GM12875 (cell line): ENCODE measurements around the gene ABTB2.

Experiments used
- H3K4me3 ChIP-seq: one replicate; pipeline ENCODE4 v1.5.1; 2011; ENCODE audit warnings: low read depth, low read length, control low read depth
- CTCF ChIP-seq: IDR thresholded peaks from 2 replicates; pipeline ENCODE4 v1.5.1; 2011; ENCODE audit warnings: low read depth, mild to moderate bottlenecking, control low read depth, inconsistent platforms, low read length, moderate library complexity, borderline replicate concordance; ENCODE audit not compliant: insufficient read depth

ABTB2 gene

GRCh38 chr11:34303028-34303570 is 54.7 kb downstream of the ABTB2 start:
- TF ChIP-seq CTCF = no peak
- no peak overlapping the region for H3K4me3 ChIP-seq

- H3K4me3 ChIP-seq = no peak overlapping the region
- no peak for TF ChIP-seq CTCF
These were observed 55.5 kb downstream of the ABTB2 start for GRCh38 chr11:34302046-34302921.

GRCh38 chr11:34300926-34301295 is 56.9 kb downstream of the ABTB2 start:
- no peak overlapping the region for H3K4me3 ChIP-seq
- TF ChIP-seq CTCF = no peak

- H3K4me3 ChIP-seq = no peak overlapping the region
- TF ChIP-seq CTCF = no peak
These were observed 57.5 kb downstream of the ABTB2 start for GRCh38 chr11:34300026-34300925.

GRCh38 chr11:34299284-34299972 is 58.4 kb downstream of the ABTB2 start:
- no peak for TF ChIP-seq CTCF

GRCh38 chr11:34298871-34299270 is 58.9 kb downstream of the ABTB2 start:
- H3K4me3 ChIP-seq = no peak overlapping the region
- TF ChIP-seq CTCF = no peak

More at GRCh38 chr11:34299284-34299972, 58.4 kb downstream of the ABTB2 start:
- H3K4me3 ChIP-seq = no peak overlapping the region
